HG02759 (cell line): Measurements from ENCODE around the gene ACTR2.

ENCODE experiments used
- ATAC-seq: cut with Tn5 transposase; IDR thresholded peaks from one replicate; pipeline ENCODE4 v1.9.1; 2021; ENCODE audit warnings: mild to moderate bottlenecking, moderate library complexity; ENCODE audit not compliant: unreplicated experiment

Gene ACTR2

DNA sequence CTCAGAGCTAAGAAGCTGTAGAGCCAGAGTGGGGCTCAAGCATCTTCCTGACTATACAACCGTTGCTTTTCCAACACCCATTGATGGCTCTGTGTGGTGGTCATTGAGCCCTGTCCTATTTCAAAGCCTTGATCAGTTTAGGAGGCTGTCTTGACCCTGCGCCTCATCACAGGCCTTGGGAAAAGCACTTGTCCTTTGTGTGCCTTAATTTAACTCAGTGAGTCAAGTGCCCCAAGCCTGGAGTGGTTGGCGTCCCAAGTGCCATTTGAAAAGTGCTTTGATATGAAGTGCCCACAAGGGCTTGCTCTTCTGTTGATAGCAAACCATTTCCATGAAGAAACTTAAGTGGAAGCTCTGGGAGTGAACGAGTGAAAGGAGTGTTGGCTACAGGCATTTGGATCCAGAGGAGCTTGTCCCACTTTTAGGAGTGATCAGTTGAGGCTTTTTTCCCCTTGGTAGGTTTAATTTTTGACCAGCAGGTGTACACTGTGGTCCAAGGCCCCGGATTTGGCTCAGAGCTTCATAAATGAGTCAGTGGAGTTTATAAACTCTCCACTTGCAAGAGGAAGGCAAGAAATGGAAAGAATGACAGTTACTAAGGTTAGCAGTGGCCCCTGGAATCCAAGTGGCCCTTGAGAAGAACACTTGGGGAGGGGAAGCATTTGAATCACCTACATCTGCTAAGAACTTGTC is 50.3 kb downstream of the ACTR2 start:
- ATAC-seq, result no peak

DNA sequence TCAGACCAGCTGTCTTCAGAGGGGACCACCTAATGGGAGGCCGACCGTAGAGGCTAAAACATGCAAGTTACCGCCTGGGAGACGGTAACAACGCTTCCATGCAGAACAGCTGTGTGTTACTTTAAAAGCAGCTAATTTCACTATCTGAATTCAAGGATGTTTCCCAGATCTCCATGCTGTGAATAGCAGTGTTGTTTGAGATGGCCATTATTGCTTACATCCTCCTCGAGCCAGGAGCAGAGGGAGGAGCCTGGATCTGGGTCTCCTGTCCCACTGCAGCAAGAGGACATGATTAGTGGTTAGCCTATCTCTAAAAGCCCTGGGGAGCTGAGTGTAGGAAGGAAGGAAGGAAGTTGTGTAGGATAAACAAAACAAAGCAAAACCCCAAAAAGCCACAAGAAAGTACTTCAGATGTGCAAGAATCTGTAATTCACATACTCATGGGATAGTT is 50.9 kb downstream of the ACTR2 start:
- no peak for ATAC-seq

DNA sequence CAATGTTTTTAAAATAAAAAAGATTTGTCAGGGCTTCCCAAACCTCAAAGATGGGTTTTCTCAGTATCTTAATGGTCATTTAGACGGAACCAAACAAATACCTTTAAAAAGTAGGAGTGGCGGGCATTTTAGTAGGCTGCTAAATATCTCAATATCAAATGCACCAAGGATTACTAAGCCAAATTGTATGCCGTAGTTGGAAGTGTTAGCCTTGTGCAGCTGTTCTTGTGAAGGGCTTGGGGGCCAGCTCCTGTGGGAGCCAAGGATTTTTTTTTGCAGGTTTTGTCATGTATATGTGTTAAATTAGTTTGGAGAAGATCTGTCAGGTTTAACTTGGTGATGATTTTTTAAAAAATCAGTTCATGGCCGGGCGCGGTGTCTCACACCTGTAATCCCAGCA is 52.1 kb downstream of the ACTR2 start:
- no peak for ATAC-seq

DNA sequence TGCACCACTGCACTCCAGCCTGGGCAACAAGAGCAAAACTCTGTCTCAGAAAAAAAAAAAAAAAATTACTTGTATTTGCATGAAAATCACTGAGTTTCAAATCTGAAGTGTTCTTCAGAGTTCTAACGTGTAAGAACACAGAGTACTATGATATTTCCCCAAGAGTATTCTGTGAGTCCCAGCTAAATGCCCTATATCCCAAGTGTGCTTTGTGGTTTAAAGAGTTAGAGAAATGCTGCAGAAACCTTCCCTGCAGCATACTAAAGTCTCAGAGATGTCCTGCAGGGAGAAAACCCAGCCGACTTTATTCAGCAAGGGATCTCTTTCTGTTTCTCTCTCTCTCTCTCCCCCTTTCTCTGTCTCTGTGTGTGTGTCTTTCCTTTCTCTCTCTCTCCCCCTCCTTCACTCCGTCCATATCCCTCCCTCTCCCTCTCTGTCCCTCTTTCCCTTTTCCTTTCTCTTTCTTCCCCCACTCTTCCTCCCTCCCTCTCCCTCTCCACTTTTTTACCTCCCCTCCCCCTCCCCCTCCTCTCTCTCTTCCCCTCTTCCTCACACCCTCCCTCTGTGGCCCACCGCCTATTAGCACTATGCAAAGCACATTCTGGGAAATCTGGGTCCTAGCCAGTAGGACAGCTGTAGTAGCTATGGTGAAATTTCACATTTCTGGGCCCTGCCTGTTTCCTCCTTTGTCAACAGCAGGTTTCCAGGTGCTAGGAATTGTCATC is 54.2 kb downstream of the ACTR2 start:
- ATAC-seq, result no peak

DNA sequence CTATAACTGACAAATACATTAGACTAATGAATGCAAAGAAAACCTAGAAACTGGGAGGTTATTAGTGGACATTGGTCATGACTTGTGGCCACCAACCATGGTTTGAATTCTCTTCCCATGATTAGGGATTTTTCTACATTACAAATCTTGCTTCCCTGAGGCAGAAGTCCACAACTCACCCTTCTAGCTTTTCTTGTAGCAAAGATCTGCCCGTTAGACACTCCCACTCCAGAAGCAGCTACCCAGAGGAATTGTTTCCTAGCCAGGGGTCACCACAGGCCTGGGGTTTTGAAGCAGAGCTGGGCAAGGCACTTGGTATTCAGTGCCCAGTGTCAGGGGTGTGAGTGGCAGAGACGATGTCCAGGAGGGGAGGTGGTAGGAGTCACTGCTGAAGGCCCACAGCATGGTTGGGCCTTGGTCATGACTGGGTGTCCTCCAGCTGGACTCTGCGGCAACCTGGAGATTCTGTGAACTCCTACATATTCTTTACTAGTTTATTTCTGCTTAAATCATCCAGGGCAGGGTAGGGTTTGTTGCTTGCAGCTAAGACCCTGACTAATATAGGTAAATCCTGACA is 54.9 kb downstream of the ACTR2 start:
- no peak for ATAC-seq

DNA sequence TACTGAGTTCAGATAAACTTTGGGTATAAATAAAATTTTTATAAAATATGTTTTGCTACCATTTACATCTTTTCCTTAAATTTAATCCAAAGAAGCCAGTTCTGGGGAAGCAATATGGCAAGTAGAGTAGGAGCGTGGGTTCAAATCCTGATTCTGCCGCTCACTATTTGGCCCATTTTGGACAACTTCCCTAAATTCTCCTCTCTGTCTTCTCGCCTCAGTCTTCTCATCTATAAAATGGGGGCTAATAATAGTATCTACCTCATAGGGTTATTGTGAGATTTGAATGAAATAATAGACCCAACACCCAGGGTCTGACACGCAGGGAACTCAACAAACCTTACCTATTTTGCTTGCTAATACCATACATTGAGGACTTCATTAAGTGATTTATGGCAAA is 59.7 kb downstream of the ACTR2 start:
- no peak for ATAC-seq

DNA sequence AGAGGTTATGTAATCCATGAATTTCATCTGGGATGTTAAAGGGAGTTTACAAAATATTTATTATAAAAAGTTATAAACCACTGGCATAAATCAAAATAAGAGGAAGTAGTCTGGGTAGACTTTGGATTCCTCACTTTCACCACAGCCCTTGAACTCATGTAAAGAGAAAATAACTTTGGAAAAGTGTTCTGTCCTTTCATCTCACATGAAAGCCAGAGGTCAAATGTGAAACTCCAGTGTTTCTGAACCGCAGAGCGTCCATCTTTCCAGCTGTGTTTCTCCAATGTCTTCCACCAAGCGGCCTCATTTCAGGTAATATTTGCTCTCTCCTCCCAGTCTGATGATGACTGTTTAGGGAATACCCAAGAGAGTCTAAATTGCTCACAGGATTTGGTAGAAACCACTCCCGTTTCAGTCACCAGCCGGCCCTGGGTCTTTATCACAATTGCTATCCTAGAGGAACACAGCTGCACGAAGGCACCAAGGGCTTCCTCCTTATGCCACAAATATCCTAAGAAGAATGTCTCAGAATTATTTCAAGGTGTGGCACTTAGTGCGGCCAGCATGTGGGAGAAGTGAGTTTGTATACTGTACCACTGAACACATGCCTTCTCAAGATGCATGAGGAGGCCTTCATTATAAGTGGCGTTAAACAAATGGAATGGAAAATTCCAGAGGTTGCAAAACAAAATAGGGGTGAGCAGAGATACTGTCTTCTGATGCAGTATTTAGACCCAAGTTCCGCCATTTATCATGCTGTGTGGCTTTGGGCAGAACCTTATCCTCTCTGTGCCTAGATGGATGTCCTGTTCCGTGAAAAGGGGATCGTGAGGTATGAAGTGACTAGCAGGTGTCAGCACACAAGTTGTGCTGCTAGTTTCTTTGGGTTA is 63.8 kb downstream of the ACTR2 start:
- no peak for ATAC-seq

DNA sequence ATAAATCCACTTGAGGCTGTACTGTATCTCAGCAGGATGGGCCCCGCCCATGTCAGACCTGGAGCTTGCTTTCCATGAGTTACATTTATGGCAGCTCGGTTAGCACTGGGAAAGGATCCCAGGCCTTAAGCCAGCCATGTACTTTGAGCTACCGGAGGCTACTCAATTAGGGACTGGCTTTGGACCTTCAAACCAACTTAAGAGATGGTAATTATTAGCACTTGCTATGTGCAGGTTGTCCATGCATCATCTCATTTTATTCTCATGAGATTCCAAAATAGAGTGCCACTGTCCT is 64.4 kb downstream of the ACTR2 start:
- ATAC-seq, result no peak

DNA sequence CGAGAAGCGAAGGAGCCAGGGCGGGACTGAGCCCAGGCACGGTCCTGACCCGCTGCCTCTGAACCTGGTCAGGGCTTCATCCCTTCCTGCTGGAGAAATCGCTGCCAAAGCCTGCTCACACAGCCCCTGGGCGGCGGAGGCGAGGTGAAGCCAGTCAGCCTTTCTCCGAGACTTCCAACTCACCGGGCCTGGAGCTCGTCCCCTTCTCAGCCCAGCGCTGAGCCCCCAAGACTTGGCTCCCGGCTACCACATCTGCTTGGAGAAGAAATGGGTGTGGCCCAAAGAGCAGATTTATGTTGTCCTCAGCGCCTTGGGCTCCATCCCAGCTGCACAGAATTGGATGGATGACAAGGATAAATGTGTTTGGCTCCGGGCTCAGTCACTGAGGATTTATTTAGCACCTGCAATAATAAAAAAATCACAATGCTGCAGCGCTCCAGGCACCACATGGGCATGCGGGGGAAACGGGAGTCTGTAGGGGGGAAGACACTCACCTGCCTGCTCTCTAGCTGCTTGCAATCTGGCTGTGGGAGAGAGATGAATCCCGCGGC is 64.9 kb downstream of the ACTR2 start:
- ATAC-seq, result no peak

DNA sequence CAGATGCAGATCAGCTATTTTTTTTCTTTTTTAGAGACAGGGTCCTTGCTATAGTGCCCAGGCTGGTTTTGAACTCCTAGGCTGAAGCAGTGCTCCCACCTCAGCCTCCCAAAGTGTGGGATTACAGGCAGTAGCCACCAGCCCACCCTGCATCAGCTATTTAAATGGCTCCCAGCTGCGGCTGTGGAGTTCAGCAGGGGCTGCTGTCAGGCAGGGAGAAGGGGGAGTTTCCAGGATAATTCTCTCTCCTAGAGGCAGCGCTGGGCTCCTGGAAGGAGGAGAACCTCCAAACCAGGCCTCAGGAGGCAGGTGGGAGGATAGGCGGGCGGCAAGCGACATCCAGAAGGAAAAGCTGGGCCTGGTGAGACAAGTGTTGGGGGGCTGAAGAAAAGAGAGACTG is 65.7 kb downstream of the ACTR2 start:
- ATAC-seq, result no peak

DNA sequence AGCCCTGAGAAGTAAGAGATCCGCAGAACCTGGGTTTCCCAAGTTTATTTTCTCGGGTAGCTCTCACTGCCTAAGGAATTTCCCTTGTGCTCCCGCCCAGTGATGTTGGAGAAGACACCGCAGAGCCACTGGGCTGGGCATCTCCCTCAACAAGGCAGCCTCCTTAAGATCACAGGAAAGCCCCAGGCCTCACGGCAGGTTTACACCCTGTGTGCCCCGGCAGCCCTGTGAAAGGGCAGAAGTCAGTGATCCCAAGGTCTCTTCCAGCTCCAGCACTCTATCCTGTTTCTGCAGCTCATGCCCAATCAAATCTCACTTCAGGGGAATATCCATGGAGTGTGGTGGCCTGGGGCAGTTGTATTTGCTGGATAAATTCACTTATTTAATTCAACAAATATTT is 66.5 kb downstream of the ACTR2 start:
- ATAC-seq, result no peak

DNA sequence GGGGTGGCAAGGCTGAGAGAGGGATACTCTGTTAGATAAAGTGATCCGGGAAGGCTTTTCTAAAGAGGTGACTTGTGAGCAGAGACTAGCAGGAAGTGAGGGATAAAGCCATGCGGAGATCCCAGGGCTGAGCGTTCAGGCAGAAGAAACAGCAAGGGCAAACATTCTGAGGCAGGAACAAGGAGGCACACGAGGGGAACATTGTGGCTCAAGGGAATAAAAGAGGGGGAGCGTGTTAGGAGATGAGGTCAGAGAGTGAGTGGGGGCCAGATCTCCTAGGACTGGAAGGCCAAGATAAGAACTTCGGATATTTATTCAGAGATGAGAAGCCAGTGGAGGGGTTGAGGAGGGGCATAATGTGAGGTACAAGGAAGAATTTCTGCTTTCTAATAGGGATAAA is 67.1 kb downstream of the ACTR2 start:
- no peak for ATAC-seq

DNA sequence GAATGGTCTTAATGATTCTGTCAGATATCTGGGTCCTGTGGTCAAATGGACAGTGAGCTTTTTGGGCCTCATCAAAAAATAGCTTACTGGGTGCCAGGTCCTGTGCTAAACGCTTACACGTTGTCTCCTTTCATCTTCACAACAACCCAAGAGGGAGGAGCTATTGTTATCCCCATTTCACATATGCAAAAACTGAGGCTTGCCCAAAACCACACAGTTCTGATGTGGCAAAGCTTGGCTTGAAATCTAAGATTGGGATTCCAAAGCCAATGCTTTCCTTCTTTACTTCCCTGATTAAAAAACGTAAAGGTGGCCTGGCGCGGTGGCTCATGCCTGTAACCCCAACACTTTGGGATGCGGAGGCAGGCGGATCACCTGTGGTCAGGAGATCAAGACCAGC is 69.3 kb downstream of the ACTR2 start:
- ATAC-seq, result no peak

DNA sequence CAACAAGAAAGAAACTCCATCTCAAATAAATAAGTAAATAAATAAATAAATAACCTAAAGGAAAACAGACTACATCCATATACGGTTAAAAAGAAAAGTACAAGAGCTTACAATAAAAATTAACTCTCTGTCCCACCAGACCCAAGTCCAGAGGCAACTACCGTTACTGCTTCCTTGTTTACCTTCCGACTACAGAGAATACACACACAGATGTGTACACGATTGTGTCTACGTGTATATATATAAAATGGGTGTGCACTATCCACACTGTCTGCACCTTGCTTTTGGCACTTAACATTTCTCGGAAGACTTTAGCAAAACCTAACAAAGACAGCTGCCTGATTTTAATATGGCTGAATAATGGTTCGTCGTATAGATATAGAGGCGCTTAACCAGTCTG is 69.9 kb downstream of the ACTR2 start:
- no peak for ATAC-seq

DNA sequence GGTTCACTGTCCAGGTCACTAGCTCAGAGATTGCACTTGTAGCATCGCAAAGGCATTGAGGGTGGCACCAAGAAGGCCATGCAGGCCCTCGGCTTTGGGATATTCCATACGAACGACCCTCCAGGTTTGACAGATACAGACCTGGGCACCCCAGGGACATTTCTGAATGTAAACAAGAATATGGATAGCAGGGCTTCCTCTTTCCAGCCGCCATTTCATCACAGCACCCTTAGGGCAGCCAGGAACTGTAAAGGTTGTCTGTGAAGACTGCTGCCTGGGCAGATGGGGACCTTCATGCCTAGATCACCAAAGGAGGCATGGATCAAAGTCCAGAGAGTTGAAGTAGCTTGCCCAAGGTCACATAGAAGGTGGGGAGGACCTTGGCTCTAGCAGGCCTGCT is 70.5 kb downstream of the ACTR2 start:
- no peak for ATAC-seq

DNA sequence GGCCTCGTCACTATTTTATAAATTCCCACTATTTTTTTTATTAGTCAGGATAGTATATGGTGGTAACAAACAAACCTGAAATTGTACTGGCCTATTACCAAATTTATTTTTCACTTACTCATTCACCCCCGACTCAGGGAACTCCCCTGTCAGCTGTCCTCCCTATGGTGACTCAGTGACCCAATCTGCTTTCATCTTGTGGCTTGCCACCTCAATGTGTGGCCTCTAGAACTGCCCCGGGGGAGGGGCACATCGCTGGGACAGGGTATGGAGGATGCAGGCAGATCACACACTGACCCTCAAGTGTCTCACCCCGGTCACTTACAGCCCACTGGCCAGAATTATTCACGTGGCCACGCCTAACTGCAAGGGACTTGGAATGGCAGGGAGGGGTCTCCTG is 71.6 kb downstream of the ACTR2 start:
- ATAC-seq, result no peak

DNA sequence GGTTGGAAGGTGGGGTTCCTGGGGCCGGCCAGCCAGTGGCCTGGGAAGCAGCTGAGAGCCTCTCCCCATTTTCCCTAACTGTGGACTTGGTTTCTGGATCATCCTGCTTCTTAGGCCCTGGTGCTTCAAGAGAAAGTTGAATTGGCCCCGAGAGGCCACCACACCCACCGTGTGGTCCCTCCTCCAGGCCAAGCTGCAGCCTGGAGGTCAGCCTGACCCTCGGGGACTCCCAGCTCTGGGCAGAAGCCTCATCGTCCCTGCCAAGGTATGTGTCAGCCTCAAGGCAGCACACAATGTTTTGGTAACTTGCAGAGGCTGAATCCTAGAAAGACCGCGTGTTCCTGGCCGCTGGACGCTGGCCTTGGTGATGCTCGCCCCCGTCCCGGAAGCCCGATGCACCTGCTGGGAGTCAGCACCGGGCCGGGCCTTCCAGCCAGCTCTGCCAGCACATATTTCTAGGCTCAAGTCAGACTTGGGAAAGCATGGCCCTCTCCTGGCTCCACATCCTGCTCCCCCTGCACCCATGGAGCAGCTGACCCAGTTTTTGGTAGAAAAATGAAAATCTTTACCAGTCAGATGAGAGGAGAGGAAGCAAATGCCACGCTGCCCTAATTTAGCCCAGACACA is 72.6 kb downstream of the ACTR2 start:
- no peak for ATAC-seq

DNA sequence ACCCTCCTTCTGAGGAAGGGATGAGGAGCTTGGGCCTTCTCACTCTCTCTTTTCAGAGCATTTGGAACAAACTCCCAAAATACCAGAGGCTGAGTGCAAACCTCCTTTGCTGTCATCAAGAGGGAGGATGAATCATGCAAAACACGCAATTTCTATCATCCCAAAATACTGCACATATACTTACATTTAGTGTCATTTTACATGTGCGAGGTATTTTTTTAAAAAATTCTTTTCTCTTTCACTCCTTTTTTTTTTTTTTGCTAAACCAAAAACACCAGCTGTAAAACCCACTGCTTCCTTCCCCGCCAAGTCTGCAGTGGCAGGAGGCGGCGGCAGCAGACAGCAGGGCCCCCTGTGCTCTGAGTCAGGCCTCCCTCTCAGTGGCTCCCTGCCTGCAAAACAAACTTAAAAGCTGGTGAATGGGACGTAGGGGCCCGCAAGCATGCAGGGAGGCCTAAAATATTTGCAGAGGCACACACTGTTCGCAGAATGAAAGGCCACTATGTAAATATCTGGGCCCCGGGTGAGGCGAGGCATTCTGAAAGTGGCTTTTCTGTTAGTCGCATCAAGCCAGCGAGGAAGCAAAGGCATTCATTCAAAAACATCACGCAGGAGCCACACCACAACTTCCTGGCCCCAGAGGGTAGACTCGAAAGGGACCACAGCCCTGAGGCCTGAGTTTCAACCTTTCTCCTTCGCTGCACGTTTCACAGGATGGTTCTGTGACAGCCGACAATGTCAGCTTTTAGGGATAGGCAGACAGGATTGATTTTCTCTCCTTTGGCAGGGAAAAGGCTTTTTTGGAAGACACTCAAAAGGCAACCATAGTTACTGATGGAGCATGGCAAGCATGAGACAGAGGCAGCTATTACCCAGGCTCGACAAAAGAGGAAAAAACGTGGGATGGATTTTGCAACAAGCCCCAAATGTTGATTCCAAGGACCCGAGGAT is 73.4 kb downstream of the ACTR2 start:
- ATAC-seq, result peak; percentile 89

DNA sequence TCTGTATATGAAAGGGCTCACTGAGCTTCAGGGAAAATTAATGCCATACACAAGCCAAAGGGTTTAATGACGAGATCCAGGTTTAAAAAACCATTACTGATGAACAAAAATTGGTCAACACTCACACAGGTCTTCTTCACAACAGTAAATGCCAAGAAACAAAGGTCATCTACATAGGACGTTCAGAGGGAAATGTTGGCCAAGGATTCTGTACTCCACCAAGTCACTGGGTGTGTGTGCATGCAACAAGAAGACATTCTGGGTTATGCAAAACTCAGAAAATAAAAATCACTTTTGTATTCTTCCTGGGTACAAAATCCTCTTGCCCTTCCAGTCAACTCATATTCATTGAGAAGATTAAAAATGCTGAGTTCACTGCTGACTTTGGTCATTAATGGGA is 78.3 kb downstream of the ACTR2 start:
- no peak for ATAC-seq

DNA sequence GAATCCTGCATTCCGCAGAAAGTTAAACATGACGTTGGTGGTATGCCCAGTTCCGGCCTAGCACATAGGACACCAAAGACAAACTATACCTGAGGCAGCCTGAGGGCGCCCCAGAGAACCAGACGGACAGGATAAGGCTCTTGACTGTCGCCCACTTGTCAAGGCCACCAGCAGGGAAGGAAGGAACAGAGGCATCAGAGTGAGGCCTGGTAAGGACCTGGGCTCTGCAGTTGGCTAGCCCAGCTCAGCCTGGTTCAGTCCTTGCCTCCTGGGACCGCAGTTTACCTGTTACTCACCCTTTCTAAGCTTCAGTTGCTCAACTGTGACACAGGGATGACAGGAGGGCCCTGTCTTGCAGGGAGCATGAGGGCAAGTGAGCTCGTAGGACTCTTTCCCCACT is 82.1 kb downstream of the ACTR2 start:
- ATAC-seq, result no peak
